Stimulated activated CD8-positive, alpha-beta memory T cell treated with anti-CD3 and anti-CD28 coated beads, Interleukin-4, amount 100 ng/mL, for 4 hours (primary cell): ENCODE data around the gene TTC17.
A peak's percentile ranks its signal among the peaks of the same experiment; 100 is the strongest.
"Not testable (repeated sequence)": the region's sequence is repeated elsewhere in the genome, so short reads cannot be mapped to it uniquely, and the experiment has no call there.

Experiments used
- DNase-seq, 2 donors: peaks; one replicate each; pipeline ENCODE4 v3.0.0-alpha.2; 2020; ENCODE audit warnings: low read depth in 2 of 2, low spot score in 1 of 2

TTC17 gene, protein sequence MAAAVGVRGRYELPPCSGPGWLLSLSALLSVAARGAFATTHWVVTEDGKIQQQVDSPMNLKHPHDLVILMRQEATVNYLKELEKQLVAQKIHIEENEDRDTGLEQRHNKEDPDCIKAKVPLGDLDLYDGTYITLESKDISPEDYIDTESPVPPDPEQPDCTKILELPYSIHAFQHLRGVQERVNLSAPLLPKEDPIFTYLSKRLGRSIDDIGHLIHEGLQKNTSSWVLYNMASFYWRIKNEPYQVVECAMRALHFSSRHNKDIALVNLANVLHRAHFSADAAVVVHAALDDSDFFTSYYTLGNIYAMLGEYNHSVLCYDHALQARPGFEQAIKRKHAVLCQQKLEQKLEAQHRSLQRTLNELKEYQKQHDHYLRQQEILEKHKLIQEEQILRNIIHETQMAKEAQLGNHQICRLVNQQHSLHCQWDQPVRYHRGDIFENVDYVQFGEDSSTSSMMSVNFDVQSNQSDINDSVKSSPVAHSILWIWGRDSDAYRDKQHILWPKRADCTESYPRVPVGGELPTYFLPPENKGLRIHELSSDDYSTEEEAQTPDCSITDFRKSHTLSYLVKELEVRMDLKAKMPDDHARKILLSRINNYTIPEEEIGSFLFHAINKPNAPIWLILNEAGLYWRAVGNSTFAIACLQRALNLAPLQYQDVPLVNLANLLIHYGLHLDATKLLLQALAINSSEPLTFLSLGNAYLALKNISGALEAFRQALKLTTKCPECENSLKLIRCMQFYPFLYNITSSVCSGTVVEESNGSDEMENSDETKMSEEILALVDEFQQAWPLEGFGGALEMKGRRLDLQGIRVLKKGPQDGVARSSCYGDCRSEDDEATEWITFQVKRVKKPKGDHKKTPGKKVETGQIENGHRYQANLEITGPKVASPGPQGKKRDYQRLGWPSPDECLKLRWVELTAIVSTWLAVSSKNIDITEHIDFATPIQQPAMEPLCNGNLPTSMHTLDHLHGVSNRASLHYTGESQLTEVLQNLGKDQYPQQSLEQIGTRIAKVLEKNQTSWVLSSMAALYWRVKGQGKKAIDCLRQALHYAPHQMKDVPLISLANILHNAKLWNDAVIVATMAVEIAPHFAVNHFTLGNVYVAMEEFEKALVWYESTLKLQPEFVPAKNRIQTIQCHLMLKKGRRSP

DNA sequence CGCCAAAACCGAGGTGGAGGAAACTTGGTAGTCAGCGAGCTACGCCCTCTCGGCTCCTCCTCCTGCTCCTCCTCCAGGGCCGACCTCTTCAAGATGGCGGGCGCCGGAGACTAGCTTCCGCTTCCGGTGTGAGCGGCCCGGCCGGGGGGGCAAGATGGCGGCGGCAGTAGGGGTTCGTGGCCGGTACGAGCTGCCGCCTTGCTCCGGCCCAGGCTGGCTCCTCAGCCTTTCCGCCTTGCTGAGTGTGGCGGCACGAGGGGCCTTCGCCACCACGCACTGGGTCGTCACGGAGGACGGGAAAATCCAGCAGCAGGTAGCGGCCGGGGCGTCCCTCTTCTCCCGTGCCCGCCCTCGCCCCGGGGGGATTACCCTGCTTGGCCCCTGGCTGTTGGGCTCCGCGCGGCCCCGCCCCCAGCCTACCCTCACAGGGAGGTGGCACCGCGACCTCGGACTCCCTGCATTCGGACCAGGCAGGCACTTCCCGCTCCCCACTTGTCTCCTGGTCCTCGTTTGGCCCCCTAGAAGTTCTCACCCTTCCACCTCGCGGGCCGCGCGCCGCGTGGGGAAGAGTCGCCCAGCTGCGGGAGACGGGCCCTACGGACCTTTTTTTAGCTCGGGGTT is at the start of gene TTC17:
Gene TTC17, plus strand, starts transcription at position 120 of the 621 bp plus-strand sequence. Its CDS starts 35 bp downstream, at position 155.
- DNase-seq, result peak; percentile 85 to 87

DNA sequence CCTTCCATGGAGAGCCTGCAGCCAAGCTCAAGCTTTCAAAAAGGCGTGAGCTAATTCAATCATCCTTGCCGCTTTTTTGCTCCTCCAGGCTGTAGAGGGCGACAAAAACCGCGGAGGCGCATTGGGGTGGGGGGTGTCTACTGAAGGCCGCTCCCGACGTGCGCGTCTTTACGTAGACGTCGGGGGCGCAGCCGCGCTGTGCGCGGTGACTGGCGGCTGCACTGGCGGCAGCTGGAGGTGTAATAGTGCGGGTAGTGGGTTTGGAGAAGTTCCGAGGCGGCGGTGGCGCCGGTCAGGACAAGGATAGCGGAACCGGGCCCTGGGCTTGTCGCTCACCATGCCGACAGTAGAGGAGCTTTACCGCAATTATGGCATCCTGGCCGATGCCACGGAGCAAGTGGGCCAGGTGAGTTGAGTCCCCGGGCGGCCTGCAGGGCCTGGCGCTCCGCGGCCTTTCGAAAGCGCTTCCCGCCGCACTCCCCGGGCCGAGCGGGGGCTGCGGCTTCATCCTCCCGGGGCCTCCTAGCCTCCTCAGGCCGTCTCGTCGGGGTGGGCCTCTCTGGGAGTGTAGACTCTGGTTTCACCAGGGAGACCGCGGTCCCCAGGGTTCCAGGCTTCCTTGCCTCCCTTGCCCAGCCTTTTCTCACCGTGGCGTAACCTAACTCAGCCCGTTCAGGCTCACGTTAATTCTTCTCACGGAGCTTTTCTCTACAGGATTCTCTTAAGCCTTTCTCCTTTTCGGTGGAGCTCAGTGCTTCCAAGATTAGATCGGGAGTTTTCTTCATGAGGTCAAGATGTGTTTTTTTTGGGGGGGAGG is 46.7 kb upstream of the TTC17 start, which contains the start of gene API5:
Gene API5, plus strand, starts transcription at position 206 of the 817 bp plus-strand sequence. Its CDS starts 132 bp downstream, at position 338.
- DNase-seq, result peak; percentile 85 to 90

DNA sequence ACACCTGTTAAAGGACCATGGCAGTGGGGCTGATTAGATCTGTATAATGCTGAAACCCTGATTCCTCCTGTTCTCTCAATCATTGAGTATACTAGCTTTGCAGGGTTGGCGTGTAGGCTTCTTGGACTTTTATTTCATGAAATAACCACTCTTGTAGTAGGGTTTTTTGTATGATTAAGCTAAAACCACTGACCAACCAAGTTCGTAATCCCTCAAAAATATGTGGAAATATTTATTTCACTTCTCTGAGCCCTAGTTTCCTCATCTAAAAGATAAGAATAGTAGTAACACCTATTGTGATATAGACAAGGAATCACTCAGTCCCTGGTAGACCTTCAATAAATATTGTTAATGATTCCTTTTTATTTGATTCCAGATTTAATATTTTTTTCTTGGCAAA is 42.8 kb upstream of the TTC17 start:
- no peak for DNase-seq

GRCh38 chr11:43316451-43316850 is 42.3 kb upstream of the TTC17 start:
- DNase-seq, result no peak

- DNase-seq, result no peak
Observed at GRCh38 chr11:43327987-43328386, 30.7 kb upstream of the TTC17 start.

DNA sequence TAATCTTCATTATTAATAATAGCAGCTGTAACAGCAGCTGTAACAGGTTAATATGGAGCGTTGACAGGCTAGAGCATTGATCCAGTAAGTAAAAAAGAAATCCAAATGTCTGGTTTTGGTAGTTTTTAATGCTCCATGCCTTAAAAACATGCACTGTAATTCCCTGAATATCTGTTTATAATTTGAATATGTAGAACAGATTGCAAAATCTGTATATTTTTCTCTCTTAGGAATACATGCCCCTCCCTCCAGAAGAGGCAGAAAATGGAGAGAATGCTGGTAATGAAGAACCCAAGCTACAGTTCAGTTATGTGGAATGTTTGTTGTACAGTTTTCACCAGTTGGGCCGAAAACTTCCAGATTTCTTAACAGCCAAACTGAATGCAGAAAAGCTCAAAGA is 30.2 kb upstream of the TTC17 start:
- DNase-seq, result no peak

DNA sequence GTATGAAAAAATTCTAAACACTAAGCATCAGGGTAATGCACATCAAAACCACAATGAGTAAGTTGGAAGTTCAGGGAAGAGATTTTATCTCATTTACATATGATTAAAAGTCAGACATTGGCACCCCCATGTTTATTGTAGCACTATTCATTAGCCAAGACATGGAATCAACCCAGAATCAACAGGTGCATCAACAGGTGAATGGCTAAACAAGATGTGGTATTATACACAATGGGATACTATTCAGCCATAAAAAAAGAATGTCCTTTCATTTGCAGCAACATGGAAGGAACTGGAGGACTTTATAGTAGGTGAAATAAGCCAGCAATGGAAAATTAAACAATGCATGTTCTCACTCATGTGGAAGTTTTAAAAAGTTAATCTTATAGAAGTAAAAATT is 17.6 kb upstream of the TTC17 start:
- no peak for DNase-seq

DNA sequence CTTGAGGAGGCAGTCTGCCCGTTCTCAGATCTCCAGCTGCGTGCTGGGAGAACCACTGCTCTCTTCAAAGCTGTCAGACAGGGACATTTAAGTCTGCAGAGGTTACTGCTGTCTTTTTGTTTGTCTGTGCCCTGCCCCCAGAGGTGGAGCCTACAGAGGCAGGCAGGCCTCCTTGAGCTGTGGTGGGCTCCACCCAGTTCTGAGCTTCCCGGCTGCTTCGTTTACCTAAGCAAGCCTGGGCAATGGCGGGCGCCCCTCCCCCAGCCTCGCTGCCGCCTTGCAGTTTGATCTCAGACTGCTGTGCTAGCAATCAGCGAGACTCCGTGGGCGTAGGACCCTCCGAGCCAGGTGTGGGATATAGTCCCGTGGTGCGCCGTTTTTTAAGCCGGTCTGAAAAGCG is 7.3 kb upstream of the TTC17 start:
- DNase-seq, result not testable (repeated sequence)

DNA sequence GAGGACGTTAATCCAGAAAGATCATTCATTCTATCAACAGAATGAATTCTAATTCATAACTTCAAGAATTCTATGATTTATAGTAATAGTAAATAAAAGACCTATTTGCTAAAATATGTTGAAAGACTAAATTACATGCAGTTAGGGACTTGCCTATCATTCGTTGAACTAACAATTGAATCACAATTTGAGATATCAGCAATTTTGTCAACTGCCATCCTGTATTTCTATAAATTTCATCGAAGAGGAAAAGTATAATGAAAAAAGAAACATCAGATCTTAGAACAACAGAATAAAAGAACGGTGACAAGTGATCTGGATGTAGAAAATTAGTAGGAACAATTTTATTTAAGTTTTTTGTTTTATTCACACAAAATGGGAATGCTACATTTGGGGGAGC is 4.4 kb upstream of the TTC17 start:
- DNase-seq, result no peak

DNA sequence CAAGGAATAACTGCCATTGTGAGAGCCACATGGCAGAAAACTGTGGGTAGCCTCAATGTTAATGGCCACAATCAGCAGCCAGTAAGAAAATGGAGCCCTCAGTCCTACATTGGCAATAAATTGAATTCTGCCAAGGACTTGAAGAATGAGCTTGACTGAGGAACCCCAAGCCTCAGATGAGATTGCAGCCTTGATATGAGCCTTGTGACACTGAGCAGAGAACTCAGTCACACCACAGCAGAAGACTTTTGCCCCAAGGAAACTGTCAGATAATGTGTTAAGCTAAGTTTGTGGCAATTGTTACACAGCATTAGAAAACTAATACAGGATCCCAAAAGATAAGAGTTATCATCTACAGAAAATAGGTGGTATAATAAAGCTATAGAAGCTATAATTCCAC is 2.4 kb upstream of the TTC17 start:
- DNase-seq, result no peak

GRCh38 chr11:43358279-43358800 is 380 bp upstream of the TTC17 start:
- no peak for DNase-seq

DNA sequence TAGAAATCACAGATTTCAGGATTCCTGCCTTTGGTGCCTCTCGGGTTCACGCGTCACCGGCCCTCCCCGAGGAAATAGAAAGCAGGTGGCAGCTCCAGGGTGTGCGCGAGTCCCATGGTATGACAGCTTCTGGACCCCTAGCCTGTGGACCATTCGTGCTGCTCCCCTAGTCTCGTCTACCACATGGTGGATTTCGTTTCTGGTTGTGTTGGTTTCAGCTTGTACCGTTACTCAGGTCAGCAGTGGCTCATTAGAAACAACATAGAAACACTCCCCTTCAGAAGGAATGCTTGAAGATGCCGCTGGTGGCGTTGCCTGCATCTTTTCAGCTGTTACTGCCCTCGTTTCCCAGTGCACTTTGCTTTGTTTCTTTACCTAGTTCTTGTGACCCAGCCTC is 700 bp downstream of the TTC17 start:
- no peak for DNase-seq

DNA sequence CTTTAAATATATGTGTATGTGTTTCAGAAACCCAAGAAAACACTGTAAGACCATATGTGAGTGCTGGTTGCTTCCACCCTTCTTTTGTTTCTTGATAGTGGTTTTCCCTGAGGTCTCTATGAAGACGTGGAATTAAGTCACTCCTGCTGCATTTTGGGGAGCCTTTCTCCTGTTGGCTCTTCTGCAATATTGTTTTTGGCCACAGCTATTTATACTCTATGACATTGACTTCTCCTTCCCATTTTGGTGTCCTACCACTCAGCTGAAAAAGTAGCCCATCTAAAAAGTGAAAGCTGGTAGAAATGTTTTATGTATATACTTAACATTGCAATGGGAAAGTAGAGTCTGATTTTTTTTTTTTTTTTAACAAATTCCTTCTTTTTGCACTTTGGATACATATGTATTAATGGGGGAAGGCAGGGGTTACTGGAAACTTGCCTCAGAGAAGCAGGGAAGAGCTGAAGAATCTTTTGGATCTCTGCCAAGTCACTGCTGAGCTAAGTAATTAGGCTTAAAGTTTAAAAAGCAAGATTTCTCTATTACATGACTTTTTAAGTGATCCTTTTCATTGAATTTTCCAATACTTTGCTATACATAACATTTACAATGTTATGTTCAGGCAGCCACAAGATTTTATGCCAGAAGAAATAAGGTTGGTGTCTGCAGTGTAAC is 1.8 kb downstream of the TTC17 start:
- no peak for DNase-seq

DNA sequence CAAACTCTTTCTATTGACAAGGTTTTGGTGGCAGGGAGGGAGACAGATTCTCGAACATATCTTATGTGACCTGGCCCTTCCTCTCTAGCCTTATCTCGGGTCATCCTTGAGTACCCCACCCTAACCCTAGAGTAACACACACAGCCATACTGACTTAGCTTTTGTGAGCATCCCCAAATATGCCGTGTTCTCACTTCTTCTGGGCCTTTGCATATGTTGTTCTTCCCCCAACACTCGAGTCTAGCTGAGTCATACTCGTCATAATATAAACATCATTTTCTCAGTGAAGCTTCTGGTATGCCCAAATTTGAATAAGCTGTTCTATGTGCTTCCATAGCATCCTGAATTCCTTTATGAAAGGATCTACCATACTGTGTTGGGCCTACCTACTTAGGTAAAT is 8.0 kb downstream of the TTC17 start:
- DNase-seq, result no peak

DNA sequence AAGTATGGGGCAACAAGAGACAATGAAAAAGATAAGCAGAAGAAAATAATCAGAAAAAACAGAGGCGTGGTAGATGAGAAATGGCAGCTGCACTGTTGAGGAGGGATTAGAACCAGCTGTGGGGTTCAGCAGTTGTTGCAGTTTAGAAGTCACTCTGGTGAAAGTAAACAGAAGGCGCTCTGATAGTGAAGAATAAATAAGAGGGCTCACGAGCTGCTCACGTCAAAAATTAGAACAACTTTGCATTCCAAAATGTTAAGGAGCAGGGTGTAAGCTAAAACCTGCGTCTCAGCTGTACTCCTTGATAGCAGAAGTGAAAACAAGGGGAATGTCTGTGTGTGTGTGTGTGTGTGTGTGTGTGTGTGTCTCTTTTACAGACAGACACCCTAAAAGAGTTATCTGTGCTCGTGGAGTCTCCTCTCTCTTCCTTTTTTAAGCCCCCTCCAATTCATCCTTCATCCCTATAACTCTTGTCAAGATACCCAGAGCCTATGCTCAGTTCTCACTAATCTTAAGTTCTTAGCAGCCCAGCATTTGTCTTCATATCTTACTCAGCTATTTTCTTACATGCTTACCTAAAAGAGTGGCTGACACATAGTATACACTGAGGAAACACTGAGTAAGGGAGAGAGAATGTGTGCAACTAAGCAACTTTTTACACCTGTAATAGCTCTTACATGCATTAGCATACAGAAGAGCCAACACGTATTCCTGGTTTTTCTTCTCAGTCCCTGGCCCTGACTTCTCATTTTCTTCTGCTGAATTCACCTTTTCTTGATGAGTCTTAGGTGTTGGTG is 8.9 kb downstream of the TTC17 start:
- no peak for DNase-seq

- no peak for DNase-seq
Observed at GRCh38 chr11:43376065-43376464, 17.3 kb downstream of the TTC17 start.

- no peak for DNase-seq
Observed at GRCh38 chr11:43376594-43376993, 17.9 kb downstream of the TTC17 start.

DNA sequence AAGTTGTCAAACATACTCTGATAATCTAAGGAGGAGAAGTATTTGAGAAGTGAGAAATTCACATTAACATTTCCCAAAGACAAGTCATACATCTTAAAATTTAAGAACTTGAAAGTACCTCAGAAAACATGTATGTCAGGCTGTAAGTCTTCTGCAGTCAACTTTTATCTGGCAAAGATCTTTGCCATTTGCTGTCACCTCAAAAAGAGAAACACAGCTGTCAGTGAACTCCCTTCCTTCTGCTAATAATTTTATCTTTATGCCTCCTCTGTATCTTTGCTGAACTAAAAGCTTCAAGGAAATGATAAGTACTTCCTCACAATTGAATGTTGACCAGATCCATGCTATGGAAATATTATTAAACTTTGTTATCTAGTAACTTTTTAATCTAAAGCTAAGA is 18.7 kb downstream of the TTC17 start:
- DNase-seq, result no peak

DNA sequence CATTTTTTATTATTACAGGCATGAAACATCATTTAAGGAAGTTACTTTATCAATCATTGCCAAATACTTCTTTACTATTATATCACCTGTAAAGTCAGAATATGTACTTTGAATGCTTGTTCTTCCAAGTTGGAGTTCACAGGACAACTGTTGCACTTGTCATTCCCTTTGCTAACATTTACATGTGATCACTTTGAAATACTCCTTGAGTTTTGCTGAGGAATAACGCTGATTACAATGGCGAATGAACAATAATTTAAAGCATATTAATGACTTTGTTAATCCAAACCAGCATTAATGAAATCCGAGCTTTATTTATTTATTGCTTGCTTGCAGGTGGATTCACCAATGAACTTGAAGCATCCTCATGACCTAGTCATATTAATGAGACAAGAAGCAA is 20.2 kb downstream of the TTC17 start:
- DNase-seq, result no peak
